Non-pigmented ciliary epithelial cell (primary cell): ENCODE data around the gene ARFGEF3.

Experiments used
- DNase-seq: peaks from one replicate; pipeline ENCODE4 v3.0.0-alpha.2; 2010; ENCODE audit warnings: low read depth

The ARFGEF3 gene

GRCh38 chr6:138241381-138241780 is 79.6 kb downstream of the ARFGEF3 start:
- DNase-seq = no peak

GRCh38 chr6:138241934-138242333 is 80.2 kb downstream of the ARFGEF3 start:
- no peak for DNase-seq

- no peak for DNase-seq
Measured at GRCh38 chr6:138242987-138243592, 81.4 kb downstream of the ARFGEF3 start.

- no peak for DNase-seq
Measured at GRCh38 chr6:138245751-138246150, 84.0 kb downstream of the ARFGEF3 start.

GRCh38 chr6:138246650-138247440 is 85.1 kb downstream of the ARFGEF3 start:
- DNase-seq = no peak

GRCh38 chr6:138248011-138248410 is 86.3 kb downstream of the ARFGEF3 start:
- no peak for DNase-seq

GRCh38 chr6:138248878-138249277 is 87.1 kb downstream of the ARFGEF3 start:
- no peak for DNase-seq

- no peak for DNase-seq
Measured at GRCh38 chr6:138250053-138250452, 88.3 kb downstream of the ARFGEF3 start.

GRCh38 chr6:138250513-138251247 is 88.9 kb downstream of the ARFGEF3 start:
- DNase-seq = peak; percentile 48

GRCh38 chr6:138253731-138254130 is 92.0 kb downstream of the ARFGEF3 start:
- no peak for DNase-seq

- DNase-seq = no peak
Measured at GRCh38 chr6:138255443-138255842, 93.7 kb downstream of the ARFGEF3 start.

- no peak for DNase-seq
Measured at GRCh38 chr6:138257638-138258040, 95.9 kb downstream of the ARFGEF3 start.

GRCh38 chr6:138258197-138258596 is 96.5 kb downstream of the ARFGEF3 start:
- DNase-seq = no peak

GRCh38 chr6:138258991-138259390 is 97.3 kb downstream of the ARFGEF3 start:
- no peak for DNase-seq

- no peak for DNase-seq
Measured at GRCh38 chr6:138261116-138261780, 99.5 kb downstream of the ARFGEF3 start.

- DNase-seq = no peak
Measured at GRCh38 chr6:138263963-138264362, 102.2 kb downstream of the ARFGEF3 start.

GRCh38 chr6:138264372-138264880 is 102.7 kb downstream of the ARFGEF3 start:
- no peak for DNase-seq

- DNase-seq = no peak
Measured at GRCh38 chr6:138266095-138266494, 104.4 kb downstream of the ARFGEF3 start.

- no peak for DNase-seq
Measured at GRCh38 chr6:138267971-138268895, 106.5 kb downstream of the ARFGEF3 start.

GRCh38 chr6:138271451-138271850 is 109.7 kb downstream of the ARFGEF3 start:
- DNase-seq = no peak
